Pulmonary artery endothelial cell (primary cell): ENCODE measurements around the gene C2orf81. TPM values are rescaled to one million over a fixed set of nuclear protein-coding genes. Genes with fewer than 3 reads are reported as not detected.
"Not testable (repeated sequence)": the region's sequence is repeated elsewhere in the genome, so short reads cannot be mapped to it uniquely, and the experiment has no call there.

ENCODE experiments used
- DNase-seq: peaks from one replicate; pipeline ENCODE4 v3.0.0-alpha.2; 2011; ENCODE audit warnings: low read depth, low spot score
- total RNA-seq: library from RNA; depleted of rRNA; stranded (reverse); fragments of >200 nt; gene quantifications from 2 replicates; pipeline ENCODE4 v1.2.3, GENCODE V29; 2014

The C2orf81 gene
- total RNA-seq, 1 donor from 2014 or later = 0.13 TPM

DNA sequence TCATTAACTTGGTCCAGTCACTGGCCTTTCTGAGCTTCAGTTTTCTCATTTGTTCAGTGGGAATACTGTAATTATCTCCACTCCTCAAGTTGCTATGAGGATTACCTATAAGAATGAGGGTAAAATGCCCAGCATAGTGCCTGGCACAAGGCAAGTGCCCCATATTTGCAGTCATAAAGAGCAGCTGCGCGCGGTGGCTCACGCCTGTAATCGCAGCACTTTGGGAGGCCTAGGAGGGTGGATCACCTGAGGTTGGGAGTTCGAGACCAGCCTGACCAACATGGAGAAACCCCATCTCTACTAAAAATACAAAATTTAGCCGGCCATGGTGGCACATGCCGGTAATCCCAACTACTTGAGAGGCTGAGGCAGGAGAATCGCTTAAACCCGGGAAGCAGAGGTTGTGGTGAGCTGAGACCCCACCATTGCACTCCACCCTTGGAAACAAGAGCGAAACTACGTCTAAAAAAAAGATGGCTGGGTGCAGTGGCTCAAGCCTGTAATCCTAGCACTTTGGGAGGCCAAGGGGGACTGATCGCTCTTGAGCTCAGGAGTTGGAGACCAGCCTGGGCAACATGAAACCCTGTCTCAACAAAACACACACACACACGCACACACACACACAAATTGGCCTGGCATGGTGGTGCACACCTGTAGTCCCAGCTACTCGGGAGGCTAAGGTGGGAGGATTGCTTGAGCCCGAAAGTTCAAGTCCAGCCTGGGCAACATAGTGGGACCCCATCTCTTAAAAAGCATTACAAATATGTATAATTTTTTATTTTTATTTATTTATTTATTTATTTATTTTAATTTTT lies 21.3 kb upstream of the C2orf81 start:
- not testable (repeated sequence) for DNase-seq

DNA sequence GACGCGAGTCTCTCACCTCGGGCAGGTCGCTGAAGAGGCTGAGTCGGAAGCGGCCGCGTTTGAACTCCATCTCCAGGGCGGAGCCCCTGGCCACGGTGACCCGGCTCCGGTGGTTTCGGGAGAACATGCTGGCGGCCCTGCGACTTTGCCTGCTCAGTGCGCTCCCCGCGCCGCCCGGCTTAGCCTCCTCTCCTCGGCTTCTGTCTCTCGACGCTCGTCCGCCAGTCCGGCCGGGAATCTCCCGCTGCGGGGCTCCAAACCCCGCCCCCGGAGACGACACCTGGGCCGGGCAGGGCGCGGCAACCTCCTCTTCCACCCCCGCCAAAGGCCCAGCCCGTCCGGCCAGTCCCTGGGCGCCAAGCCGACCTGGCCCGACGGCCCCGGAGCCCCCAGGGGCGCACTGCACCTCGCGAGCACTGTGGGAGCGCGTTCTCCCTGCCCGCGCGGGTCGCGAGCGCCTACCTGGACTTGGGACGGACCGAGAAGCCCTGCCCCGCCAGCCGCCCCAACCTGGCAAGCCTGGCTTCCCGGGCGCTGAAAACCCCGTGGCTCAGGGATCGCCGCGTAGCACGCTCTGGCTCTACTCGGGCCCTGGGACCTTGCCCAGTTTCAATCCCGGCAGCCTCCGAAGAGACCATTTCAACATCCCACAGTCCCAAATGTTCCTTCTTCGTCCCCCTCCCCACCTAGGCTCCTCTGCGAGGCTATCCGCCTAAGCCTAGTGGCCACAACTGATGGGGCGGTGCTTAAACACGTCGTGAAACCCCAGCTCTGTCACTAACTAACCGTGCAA lies 20.5 kb upstream of the C2orf81 start, which contains the start of gene RTKN:
Gene RTKN (minus strand): TSS at position 248 of the 793 bp plus-strand sequence. CDS start 121 bp downstream, at position 127.
- no peak for DNase-seq

DNA sequence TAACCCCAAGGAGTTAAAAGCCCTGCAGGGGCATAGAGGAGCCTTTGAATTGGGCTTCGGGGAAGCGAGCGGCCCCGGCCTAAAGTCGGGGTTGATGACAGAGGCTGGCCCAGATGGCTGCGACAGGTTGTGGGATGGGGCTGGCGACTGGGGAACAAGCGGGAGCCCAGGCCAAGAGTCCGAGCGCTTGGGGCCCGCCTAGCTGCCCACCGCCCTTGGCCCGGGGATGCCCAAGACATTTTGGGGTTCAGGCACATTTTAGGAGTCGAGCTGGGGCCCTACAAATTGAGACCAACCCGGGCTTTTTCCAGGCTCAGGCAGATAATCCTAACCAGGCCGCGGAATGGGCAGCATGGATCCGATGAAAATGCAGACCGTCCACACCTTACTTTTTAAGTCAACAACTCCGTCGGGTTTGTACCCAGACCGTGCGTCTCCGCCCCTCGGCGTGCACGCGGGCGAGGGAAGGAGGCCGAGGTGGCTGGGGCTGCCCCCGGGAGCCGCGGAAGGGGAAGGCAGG lies 19.8 kb upstream of the C2orf81 start:
- DNase-seq = no peak

DNA sequence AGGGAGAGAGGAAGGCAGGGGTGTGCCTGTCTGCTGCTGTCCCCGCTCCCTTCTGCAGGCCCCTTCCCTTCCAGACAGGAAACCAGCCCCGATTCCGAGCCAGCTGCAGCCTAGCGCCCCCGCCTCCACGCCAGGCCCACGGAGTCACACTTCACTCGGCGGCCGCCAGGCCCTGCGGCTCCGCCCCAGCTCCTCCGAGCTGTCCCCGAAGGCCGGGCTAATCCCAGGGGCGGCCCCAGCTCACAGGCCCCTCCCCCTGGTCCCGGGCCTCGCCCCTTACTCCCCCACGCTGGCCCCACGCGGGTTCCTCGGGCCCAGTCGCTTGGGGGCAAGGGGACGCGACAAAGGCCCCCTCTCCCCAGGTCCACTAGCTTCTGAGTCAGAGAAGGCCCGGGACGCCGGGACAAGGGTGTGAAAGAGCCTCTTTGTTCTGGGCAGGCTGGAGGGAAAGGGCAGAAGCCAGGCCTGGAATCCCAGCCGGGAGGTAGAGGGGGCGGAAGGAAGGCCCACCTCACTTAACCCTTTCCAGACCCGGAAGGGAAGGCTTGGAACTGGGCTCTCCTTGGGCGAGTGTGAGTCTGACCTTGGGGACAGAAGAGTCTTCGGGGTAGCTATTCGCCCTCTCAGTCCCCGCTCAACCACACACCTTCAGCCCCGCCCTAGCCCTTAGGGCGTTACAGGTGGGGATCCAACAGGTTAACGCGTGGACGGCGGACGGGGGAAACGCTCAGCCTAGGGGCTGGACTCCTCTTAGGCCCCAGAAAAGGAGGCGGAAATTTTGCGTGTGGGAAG lies 19.2 kb upstream of the C2orf81 start:
- peak; percentile 24 for DNase-seq

DNA sequence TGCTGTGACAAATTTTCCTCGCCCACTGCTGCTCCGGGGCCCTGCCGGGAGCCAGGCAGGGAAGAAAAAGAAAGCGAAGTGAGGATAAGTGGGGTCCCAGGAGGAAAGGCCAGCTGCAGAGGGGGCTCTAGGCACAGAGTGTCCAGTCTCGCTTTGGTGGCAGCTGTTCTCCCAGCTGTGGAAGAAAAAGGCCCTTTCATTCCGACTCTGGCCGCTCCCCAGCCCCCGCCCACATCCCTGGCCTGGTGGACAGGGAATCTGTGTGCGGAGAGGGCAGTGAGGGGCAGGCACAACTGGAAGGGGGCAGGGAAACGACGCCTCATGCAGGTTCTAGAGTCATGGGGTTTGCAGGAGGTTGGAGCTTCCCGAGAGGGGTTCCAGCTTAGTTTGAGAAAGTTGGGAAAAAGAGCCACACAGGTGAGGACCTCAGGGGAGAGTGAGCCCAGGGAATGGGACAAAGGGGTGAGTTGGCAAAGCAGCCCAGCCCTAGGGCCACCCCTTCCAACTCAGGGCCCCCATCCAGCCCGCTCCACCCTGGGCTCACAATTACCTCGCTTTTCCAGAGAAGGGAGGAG lies 18.5 kb upstream of the C2orf81 start:
- DNase-seq = no peak

GRCh38 chr2:74439373-74439772 lies 18.0 kb upstream of the C2orf81 start:
- DNase-seq = no peak

DNA sequence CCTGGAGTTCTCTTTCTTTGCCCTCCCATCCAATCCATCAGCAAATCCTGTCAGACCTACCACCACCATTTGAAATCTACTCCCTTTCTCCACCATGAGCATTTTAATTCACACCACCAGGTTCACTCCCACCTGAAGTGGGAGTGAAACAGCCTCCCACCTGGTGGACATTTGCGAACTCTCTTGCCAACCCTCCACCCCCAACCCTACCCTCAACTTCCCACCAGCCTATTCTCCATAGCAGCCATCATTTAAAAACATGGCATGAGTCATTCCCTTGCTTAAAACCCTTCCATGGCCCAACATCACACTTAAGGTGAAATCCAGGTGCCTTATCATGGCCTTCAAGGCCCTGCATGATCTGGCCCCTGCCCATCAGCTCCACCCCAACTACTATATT lies 16.8 kb upstream of the C2orf81 start:
- no peak for DNase-seq

DNA sequence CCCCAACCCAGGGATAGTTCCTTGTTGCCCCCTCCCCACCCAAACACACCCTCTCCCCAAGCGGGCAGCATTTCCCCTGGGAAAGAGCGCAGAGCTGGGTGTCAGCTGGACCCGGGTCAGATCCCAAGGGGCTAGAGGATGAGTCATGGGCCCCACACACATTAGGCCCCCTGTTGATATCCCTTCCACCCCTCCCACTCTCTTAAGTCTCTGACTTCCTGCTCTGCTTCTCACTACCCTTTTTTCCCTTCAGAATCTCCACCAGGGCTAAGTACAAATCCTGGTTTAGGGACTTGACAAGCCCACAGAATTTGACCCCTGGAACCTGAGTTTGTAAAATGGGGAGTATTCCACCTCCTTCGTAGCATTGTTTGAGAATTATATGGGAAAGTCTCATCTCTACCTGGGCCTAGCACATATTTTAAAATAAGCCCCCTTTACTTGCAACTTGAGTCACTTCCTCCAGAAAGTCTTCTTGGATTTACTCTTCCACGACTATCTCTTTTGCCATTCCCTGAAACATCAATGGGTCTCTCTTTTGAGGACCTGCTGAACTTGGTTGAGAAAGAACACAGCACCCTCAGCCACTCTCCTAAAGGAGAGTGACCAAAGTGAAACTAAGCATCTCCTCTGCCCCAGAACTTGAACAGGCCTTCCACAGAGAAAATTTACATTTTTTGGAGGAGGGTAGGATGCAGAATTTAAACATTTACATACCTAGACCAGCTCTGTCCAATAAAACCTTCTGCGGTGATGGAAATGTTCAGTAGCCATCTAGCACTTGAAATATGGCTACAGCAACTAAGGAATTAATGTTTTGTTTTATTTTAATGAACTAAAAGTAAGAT lies 15.7 kb upstream of the C2orf81 start:
- DNase-seq = no peak

DNA sequence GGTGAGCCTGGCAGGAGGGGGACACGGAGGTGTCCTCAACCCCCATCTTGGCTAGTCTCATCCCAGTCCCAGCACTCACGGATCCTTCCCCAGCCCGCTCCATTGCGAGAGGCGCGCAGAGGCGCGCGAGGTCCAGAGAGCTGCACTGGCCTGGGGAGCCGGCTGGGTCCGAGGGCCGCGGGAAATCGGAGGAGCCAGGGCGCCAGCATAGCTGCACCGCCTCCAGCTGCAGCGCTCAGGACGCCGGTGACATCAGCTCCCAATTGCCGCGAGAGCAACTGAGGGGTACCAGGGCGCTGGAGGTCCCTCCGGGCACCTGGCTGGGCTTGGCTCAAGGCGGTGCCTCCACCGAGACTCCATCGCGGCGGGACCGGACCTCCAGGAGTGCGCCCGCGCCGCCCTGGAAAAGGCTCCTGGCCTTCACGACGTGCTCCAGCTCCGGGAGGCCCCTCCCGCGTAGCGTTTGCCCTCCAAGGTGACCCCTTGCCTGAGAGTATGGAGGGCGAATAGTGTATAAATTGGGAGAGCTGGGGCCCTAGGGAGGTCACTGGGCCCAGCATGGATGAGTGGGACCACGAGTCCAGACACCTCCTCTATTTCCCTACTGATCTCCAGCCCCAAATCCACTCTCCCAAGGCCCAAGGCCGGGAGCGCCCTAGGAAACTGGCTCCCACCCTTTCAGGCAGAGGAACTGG lies 14.8 kb upstream of the C2orf81 start:
- DNase-seq = no peak

DNA sequence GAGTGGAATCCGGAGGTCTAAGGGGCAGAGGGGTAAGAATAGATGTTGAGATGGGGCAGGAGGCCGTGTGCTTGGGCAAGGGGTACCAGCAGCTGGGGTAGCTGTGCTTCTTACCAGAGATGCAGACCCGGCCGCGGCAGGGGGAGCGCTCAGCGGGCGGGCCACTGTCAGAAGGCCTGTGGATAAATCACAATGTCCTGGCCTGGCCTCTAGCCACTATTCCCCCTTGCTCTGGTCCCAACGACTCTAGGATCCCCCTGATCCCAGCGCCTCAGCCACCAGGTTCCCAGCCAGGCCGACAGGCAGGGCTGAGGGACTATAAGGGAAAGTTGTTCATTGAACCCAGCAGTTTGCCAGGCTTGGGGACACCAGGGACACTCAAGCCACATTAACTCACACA lies 9.1 kb upstream of the C2orf81 start:
- no peak for DNase-seq

GRCh38 chr2:74429487-74430451 lies 8.3 kb upstream of the C2orf81 start:
- DNase-seq = no peak

DNA sequence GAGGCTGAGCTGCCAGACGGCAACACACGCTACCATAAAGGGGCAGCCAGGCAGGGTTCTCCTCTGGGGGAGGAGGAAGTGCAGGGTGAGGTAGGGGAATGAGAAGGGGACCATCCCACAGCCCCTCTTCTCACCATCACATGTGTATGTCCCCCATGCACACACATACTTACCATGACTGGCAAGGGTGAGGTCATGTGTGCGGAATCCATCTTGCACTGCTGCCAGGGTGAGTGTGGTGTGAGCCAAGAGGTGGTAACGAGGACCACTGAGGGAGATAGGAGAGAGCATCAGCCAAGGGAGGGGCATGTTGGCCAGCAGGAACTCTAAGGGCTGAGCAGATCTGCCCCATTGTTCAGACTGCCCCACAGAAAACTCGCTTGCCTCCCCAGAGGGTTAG lies 7.3 kb upstream of the C2orf81 start:
- no peak for DNase-seq

GRCh38 chr2:74427551-74427950 lies 6.1 kb upstream of the C2orf81 start:
- DNase-seq = no peak

GRCh38 chr2:74426181-74426758 lies 4.9 kb upstream of the C2orf81 start:
- DNase-seq = no peak

DNA sequence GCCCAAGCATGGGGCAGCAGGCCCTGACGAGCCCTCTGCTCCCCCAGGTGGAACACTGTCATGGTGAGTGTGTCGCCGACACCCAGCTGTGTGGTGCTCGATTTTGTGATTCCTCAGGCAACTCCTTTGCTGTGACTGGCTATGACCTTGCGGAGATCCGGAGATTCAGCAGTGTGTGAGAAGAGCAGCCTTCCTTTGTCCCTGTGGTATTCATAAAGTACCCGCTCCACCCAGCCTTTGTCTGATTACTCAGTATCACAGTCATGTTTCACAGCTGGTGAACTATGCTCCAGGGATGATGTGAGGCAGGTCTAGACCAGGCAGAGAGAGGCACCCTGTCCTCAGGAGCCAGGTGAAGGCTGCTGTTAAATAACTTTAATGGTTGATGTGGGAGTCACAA lies 4.1 kb upstream of the C2orf81 start:
- no peak for DNase-seq

GRCh38 chr2:74424995-74425406 lies 3.6 kb upstream of the C2orf81 start:
- no peak for DNase-seq

DNA sequence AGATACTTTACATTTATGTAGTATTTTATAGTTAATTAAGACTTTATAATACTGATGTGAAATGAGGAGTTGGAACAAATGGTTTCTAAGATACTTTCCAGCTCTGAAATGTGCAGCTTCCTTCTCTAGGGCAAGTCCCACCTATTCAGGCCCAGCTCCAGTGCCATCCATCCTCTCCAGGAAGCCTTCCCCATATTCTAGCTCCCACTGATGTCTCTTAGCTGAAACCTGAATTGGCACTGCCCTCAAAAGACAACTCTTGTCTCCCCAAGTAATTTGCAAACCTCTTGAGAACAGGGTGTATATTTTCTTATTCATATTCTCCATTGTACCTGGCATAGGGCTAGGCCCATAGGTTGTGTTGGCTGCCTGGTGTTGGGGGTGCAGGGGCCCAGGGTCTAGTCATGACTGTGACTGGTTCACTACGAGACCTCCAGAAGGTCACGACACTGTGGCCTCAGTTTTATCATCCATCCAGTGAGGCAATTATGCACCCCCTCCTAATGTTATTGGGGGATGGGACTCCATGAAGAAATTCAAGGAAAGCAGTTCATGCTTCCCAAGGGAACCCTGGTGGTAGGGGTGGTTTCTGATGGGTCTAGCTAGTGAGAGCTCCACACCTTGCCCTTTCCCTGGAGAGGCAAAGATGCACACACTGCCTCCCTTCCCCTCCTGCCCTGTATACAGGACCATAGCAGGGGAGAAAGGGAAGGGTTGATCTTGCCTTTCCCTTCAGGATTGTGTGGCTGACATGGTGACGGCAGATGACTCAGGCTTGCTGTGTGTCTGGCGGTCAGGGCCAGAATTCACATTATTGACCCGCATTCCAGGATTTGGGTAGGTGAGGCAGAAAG lies 2.9 kb upstream of the C2orf81 start:
- no peak for DNase-seq
